GM19452 (cell line): Measurements from ENCODE around the gene GRIN2A.

Source experiments
- ATAC-seq: cut with Tn5 transposase; IDR thresholded peaks from one replicate; pipeline ENCODE4 v1.9.1; 2021; ENCODE audit not compliant: unreplicated experiment

GRIN2A gene

GRCh38 chr16:10182222-10183053, at the start of gene GRIN2A:
TSS of gene GRIN2A (minus strand) at chr16:10182428. CDS start at chr16:10180411, 2,017 bp downstream.
- no peak for ATAC-seq

DNA sequence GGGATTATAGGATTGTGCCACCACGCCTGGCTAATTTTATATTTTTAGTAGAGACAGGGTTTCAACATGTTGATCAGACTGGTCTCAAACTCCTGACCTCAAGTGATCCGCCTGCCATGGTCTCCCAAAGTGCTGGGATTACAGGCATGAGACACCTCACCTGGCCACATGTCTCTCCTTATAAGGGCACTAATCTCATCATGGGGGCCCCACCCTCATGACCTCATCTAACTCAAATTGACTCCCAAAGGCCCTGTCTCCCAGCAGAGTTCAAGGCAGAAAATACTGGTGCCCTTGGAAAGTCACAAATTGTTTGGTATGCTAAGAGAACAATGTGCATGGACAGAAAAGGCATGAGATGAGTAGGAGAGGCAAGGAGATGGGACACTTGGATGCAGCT, 49.3 kb upstream of the GRIN2A start:
- ATAC-seq, result no peak

- peak; percentile 69 for ATAC-seq
Measured at GRCh38 chr16:10228779-10229178, 46.6 kb upstream of the GRIN2A start.

GRCh38 chr16:10226987-10227306, 44.7 kb upstream of the GRIN2A start:
- no peak for ATAC-seq

DNA sequence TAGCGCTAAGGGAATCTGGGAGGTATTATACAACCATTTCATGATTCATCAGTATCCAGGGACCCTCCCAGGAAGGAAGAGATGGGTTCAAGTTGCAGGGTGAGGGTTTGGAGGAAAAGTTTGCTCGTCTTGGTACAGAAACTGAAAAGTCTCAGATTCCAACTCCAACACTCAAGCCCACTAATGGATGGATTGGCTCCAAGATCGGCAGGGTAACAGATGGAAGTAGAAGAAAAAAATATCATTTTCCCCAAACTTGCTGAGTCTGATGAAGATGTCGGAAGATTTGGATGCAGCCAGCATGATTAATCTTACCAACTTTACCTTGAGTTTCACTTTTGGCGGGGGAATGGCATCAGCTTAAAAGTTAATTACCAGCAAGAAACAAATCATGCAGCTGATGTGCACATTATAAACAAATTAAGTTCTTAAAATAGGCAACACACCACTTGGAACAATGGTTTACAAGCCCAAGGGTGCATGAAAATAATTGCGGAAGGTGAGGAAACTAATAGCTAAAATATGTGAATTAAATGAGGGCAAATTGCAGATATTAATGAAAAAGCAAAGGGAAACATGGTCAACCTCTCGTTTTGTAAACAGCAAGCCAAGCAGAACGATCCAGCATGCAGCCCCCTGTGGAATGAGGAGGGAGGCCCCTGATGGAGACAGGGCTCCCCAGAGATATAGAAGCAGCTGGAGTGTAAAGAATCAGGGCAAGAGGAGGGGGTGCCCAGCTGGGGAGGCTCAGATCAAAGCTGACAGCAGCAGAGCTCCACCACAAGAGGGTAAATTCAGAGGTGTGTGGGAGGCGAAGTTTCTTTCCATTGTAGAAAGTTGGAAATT, 44.1 kb upstream of the GRIN2A start:
- ATAC-seq, result no peak

- no peak for ATAC-seq
Measured at GRCh38 chr16:10225653-10226052, 43.4 kb upstream of the GRIN2A start.

DNA sequence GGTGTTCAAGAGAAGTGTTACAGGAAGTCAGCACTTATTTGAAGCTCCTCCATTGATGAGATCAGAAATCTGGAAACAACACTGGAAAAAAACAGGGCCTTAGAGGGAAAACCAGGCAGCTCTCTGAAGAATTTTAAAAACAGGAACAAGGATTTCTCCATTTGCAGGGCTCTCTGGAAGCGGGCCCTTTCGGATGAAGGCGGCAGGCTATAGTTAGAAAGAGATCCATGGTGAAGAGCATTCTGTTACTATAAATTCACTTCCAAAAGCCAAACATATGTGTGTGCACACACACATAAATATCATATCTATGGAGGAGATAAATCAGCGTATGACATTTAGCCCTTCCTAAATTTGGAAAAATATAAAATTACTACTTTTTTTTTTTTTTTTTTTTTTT, 42.6 kb upstream of the GRIN2A start:
- no peak for ATAC-seq

DNA sequence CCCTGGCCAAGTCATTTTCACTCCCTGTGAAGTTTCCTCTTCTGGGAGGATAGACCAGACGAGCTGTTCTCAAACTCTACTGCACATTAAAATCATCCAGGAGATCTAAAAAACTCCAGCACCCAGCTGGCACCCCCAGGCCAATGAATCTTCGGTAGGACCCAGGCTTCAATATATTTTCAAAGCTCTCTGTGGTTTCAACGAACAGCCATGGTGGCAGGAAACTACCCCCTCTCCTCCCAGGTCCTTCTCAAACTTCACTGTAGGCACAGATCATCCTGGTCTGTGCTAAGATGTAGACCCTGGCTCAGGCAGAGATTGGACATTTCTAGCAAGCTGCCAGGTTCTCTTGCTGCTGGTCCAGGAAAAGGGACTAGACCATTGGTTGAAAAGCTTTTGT, 38.7 kb upstream of the GRIN2A start:
- no peak for ATAC-seq

DNA sequence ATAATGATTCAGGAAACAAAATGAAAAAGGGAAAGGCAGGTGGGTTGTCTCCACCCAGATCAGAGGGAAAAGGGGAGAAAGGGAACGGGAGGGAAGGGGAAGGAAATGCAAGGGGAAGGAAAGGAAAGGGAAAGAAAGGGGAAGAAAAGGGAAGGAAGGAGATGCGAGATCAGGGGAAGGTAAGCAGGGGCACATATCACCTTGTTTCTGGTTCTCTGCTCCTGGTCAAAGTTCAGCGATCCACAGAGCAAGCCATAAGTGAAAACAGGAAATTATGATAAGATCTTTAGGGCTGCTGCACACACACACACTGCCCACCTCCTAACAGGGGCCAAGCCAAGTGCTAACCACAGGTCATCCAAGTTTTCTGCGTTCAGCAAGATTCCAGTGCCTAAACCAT, 37.5 kb upstream of the GRIN2A start:
- ATAC-seq, result no peak

GRCh38 chr16:10218490-10219206, 36.4 kb upstream of the GRIN2A start:
- no peak for ATAC-seq

GRCh38 chr16:10213748-10214147, 31.5 kb upstream of the GRIN2A start:
- ATAC-seq, result no peak

GRCh38 chr16:10210944-10211343, 28.7 kb upstream of the GRIN2A start:
- ATAC-seq, result no peak

DNA sequence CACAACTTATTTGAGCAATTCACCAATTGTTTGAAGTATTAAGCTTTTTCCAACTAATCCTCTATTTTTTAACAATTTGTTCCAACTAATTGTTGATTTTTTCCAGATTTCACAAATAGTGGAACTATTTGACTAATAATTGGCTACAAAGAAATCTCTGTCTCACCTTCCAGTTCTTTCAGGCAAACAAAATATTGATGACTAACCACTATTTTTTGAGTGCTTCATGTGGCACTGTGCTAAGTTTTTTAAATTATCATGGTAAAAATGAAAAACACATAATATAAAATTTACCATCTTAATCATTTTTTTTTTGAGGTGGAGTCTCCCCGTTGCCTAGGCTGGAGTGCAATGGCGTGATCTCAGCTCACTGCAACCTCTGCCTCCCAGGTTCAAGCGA, 24.6 kb upstream of the GRIN2A start:
- no peak for ATAC-seq

DNA sequence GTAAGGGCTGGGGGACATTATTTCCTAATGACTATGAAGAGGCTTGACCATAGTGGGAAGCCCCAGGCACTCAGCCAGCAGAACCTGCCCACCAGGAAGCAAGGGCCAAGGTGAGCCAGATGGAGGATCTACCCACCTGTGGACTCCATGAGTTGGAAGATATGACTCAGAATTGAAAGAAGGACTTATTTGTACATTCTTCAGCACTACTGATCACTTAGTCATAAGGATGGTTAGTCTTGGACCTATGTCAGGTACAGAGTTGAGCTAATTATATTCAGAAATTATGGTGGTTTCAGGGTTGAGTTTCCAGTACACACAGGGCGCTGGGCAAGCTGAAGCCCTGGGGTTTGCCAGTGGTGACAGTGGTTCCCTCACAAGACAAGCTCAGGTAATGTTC, 24.0 kb upstream of the GRIN2A start:
- no peak for ATAC-seq

DNA sequence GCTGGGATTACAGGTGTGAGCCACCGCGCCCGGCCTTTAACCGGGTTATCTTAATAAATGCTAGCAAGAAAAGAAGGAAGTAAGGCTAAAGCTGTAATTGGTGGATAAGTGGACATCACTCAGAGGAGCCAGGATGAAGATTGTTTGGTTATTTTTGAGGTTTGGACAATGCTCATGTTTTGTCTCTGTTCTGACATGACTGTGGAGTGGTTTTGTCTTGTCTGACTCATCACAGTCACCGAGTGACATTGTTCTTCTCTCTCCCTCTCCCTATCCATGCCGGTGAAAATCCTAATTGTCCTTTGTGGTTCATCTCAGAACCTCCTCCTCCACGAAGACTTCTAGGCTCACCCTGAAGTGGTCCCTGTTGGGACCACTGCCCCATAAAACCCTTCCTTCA, 23.5 kb upstream of the GRIN2A start:
- no peak for ATAC-seq

GRCh38 chr16:10202649-10203048, 20.4 kb upstream of the GRIN2A start:
- ATAC-seq, result no peak

- ATAC-seq, result no peak
Measured at GRCh38 chr16:10200637-10201586, 18.7 kb upstream of the GRIN2A start.

- ATAC-seq, result no peak
Measured at GRCh38 chr16:10196999-10197398, 14.8 kb upstream of the GRIN2A start.

GRCh38 chr16:10191096-10191495, 8.9 kb upstream of the GRIN2A start:
- no peak for ATAC-seq

DNA sequence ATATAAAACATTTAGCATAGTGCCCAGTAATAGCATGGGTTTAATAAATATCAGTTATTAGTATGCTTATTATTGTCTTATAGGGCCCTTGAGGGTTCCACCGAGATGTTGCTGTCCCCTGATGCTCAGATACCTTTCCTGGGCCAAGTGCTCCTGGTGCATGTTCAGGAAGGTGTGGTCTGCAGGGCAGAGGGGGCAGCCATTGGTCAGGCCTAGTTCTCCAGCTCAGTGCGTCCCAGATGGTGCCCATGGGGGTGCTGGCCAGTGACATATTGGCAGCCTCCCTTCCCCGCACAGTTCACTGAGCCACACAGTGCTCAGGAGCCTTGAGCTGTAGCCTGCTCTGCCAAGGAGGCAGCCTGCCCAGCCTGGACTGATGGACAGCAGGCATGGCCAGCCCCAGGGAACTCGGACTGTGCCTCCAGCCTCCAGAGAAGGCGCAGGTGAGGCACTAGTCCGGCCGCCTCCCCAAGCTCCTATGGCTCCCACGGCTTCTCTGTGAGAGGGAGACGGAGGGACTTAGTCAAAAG, 7.7 kb upstream of the GRIN2A start:
- no peak for ATAC-seq
